Thyroid gland (tissue), 4 donors: ENCODE data around the gene PCCA. TPM values are rescaled to one million over a fixed set of nuclear protein-coding genes. Genes with fewer than 3 reads are reported as not detected.
"Not testable (repeated sequence)": the region's sequence is repeated elsewhere in the genome, so short reads cannot be mapped to it uniquely, and the experiment has no call there.

Experiments
- DNase-seq, 2 donors: peaks; one replicate each; pipeline ENCODE4 v3.0.0-alpha.2; 2019
- H3K27ac ChIP-seq, 3 donors: fragments of 200-600 bp; sonication (generic); 1 replicate in 2 of 3; 2 replicates in 1 of 3; pipeline ENCODE4 v1.5.1; 2016 to 2019; ENCODE audit warnings: mild to moderate bottlenecking in 1 of 3, moderate library complexity in 1 of 3
- H3K27me3 ChIP-seq: fragments of 200-600 bp; sonication (generic); one replicate; pipeline ENCODE4 v1.5.1; 2019
- H3K36me3 ChIP-seq, 2 donors: fragments of 200-600 bp; sonication (generic); one replicate each; pipeline ENCODE4 v1.5.1; 2016 to 2019
- H3K4me1 ChIP-seq, 2 donors: fragments of 200-600 bp; sonication (generic); one replicate each; pipeline ENCODE4 v1.5.1; 2017 to 2019
- H3K4me3 ChIP-seq, 3 donors: fragments of 200-600 bp; sonication (generic); replicated peaks in 1 of 3; 1 replicate in 2 of 3; 2 replicates in 1 of 3; pipeline ENCODE4 v1.5.1; 2016; ENCODE audit warnings: mild to moderate bottlenecking in 1 of 3
- H3K9me3 ChIP-seq: fragments of 200-600 bp; sonication (generic); one replicate; pipeline ENCODE4 v1.5.1; 2017
- CTCF ChIP-seq, 6 experiments: fragments of 200-600 bp in 3 of 6; fragments of 450-650 bp in 3 of 6; sonication (generic) in 3 of 6; IDR thresholded peaks; one replicate each; pipeline ENCODE4 v1.5.1; 2016 to 2019; ENCODE audit warnings: antibody characterized with exemption in 6 of 6, mild to moderate bottlenecking in 2 of 6, inconsistent platforms in 1 of 6, moderate library complexity in 1 of 6
- POLR2A ChIP-seq, 2 donors: fragments of 450-650 bp; IDR thresholded peaks; one replicate each; pipeline ENCODE4 v1.6.1; 2017; ENCODE audit warnings: antibody characterized with exemption in 2 of 2, mild to moderate bottlenecking in 2 of 2, moderate library complexity in 1 of 2
- WGBS, 2 donors: methylation state at CpG; one replicate each; pipeline ENCODE4 v1.1.5; 2017; 5-methylcytosine and 5-hydroxymethylcytosine counted together
- intact Hi-C: fragments of 100-400 bp; cut with DNase I; formaldehyde crosslinking; loops from one replicate; pipeline ENCODE4 v1.15.1; 2023
- total RNA-seq, 4 donors: library from RNA; depleted of rRNA; stranded (reverse); fragments of >200 nt; gene quantifications; one replicate each; pipeline ENCODE4 v1.2.3, GENCODE V29; 2016

The PCCA gene
- total RNA-seq, 4 donors from 2014 or later: 54.3 to 95.2 (median 67.7) TPM

GRCh38 chr13:100382785-100383184 is 293.9 kb downstream of the PCCA start:
- Histone ChIP-seq H3K9me3 (no peaks in the 10 kb centered on the region), H3K4me1 (no peaks in the 10 kb centered on the region), H3K27ac (no peak overlapping the region), H3K36me3 (no peaks in the 10 kb centered on the region), H3K4me3 (no peak overlapping the region), H3K27me3 (no peaks in the 10 kb centered on the region)
- no peak for DNase-seq
- no peak for TF ChIP-seq CTCF (IDR thresholded peaks at IDR 0.05)
- intact Hi-C loops: no loop called here

- DNase-seq: no peak
- no peak overlapping the region for H3K27ac ChIP-seq
- no peaks in the 10 kb centered on the region for H3K36me3 ChIP-seq
- no peak overlapping the region for H3K4me3 ChIP-seq
- WGBS, 2 donors: 87 to 88% methylated on average over 3 of the region's 3 CpGs
- intact Hi-C loops: no loop called here
- TF ChIP-seq POLR2A (IDR thresholded peaks at IDR 0.05): no peak
- TF ChIP-seq CTCF (IDR thresholded peaks at IDR 0.05): no peak
- peaks cover under 1 to 5% of the 10 kb centered on the region in 2 donors for H3K4me1 ChIP-seq
- H3K27me3 ChIP-seq: no peaks in the 10 kb centered on the region
- no peaks in the 10 kb centered on the region for H3K9me3 ChIP-seq
Measured at GRCh38 chr13:100387416-100387815, 298.5 kb downstream of the PCCA start.

GRCh38 chr13:100388150-100388549 is 299.3 kb downstream of the PCCA start:
- 91 to 98% methylated on average over 5 of the region's 5 CpGs for WGBS, 2 donors
- intact Hi-C loops: not testable (repeated sequence)

GRCh38 chr13:100388923-100389322 is 300.0 kb downstream of the PCCA start:
- DNase-seq: no peak
- peaks cover 7 to 13% of the 10 kb centered on the region in 2 donors for H3K4me1 ChIP-seq
- TF ChIP-seq POLR2A (IDR thresholded peaks at IDR 0.05) (no peak), CTCF (IDR thresholded peaks at IDR 0.05) (no peak)
- intact Hi-C loops: no loop called here
- 92 to 95% methylated on average over 4 of the region's 4 CpGs for WGBS, 2 donors
- no peaks in the 10 kb centered on the region for H3K36me3 ChIP-seq
- no peaks in the 10 kb centered on the region for H3K9me3 ChIP-seq
- no peaks in the 10 kb centered on the region for H3K27me3 ChIP-seq
- H3K4me3 ChIP-seq: no peak overlapping the region
- no peak overlapping the region for H3K27ac ChIP-seq

More at GRCh38 chr13:100388150-100388549, 299.3 kb downstream of the PCCA start:
- H3K27ac ChIP-seq, H3K4me3 ChIP-seq, H3K27me3 ChIP-seq, DNase-seq, H3K9me3 ChIP-seq, H3K4me1 ChIP-seq, H3K36me3 ChIP-seq: not testable (repeated sequence)

GRCh38 chr13:100389617-100390016 is 300.7 kb downstream of the PCCA start:
- peaks cover 7 to 14% of the 10 kb centered on the region in 2 donors for H3K4me1 ChIP-seq
- H3K27me3 ChIP-seq: no peaks in the 10 kb centered on the region
- TF ChIP-seq POLR2A (IDR thresholded peaks at IDR 0.05): no peak
- no peak for TF ChIP-seq CTCF (IDR thresholded peaks at IDR 0.05)
- WGBS, 2 donors: 78 to 88% methylated on average over 3 of the region's 3 CpGs
- no peaks in the 10 kb centered on the region for H3K36me3 ChIP-seq
- no peak overlapping the region for H3K27ac ChIP-seq
- no peaks in the 10 kb centered on the region for H3K9me3 ChIP-seq
- DNase-seq: no peak
- H3K4me3 ChIP-seq: no peak overlapping the region
- intact Hi-C loops: no loop called here
